Neural cell (in vitro differentiated cells): ENCODE measurements around the gene SERINC5. TPM values are rescaled to one million over a fixed set of nuclear protein-coding genes. Genes with fewer than 3 reads are reported as not detected.

ENCODE experiments used
- H2AFZ ChIP-seq: fragments of 200-600, 300-800 bp; sonication (generic), shearing (Covaris generic); 2 replicates; pipeline ENCODE4 v1.6.0; 2014; ENCODE audit warnings: low read depth, mild to moderate bottlenecking, antibody characterized with exemption, low read length, moderate library complexity
- H3F3A ChIP-seq: fragments of 200-600 bp; shearing (Covaris generic); 2 replicates; pipeline ENCODE4 v1.6.1; 2016; ENCODE audit warnings: mild to moderate bottlenecking, moderate library complexity, mixed read lengths, antibody characterized with exemption, low read length; ENCODE audit not compliant: insufficient read depth, poor library complexity, severe bottlenecking
- H3K27ac ChIP-seq: fragments of 200-600, 300-800 bp; sonication (generic), shearing (Covaris generic); 2 replicates; pipeline ENCODE4 v1.5.1; 2014; ENCODE audit warnings: mild to moderate bottlenecking, low read length, moderate library complexity
- H3K27me3 ChIP-seq: fragments of 300-800, 200-600 bp; sonication (generic), shearing (Covaris generic); 2 replicates; pipeline ENCODE4 v1.6.0; 2014; ENCODE audit warnings: mild to moderate bottlenecking, low read depth, low read length, moderate library complexity; ENCODE audit not compliant: insufficient read depth
- H3K36me3 ChIP-seq: fragments of 300-800, 200-600 bp; sonication (generic), shearing (Covaris generic); 2 replicates; pipeline ENCODE4 v1.5.1; 2014; ENCODE audit warnings: mild to moderate bottlenecking, antibody characterized with exemption, low read length, moderate library complexity; ENCODE audit not compliant: insufficient read depth
- H3K4me2 ChIP-seq: fragments of 300-800, 200-600 bp; sonication (generic), shearing (Covaris generic); 2 replicates; pipeline ENCODE4 v1.6.0; 2014; ENCODE audit warnings: mild to moderate bottlenecking, low read length
- H3K4me3 ChIP-seq: fragments of 300-800, 200-600 bp; sonication (generic), shearing (Covaris generic); 2 replicates; pipeline ENCODE4 v1.5.1; 2014; ENCODE audit warnings: mild to moderate bottlenecking, low read length, moderate library complexity
- H3K79me2 ChIP-seq: fragments of 200-600 bp; shearing (Covaris generic); replicated peaks from 2 replicates; pipeline ENCODE4 v1.6.0; 2014; ENCODE audit warnings: mild to moderate bottlenecking, low read length, moderate library complexity; ENCODE audit not compliant: insufficient read depth
- H3K9ac ChIP-seq: fragments of 300-800, 200-600 bp; sonication (generic), shearing (Covaris generic); 2 replicates; pipeline ENCODE4 v1.6.1; 2016; ENCODE audit warnings: mild to moderate bottlenecking, low read length, mixed read lengths
- H3K9me2 ChIP-seq: fragments of 200-600 bp; shearing (Covaris generic); 2 replicates; pipeline ENCODE4 v1.6.1; 2016; ENCODE audit warnings: mild to moderate bottlenecking, low read length, mixed read lengths; ENCODE audit not compliant: insufficient read depth
- H3K9me3 ChIP-seq: fragments of 200-600, 300-800 bp; sonication (generic), shearing (Covaris generic); 2 replicates; pipeline ENCODE4 v1.6.1; 2016; ENCODE audit warnings: mild to moderate bottlenecking, mixed run types, low read length, moderate library complexity, mixed read lengths
- H4K20me1 ChIP-seq: fragments of 200-600 bp; shearing (Covaris generic); 2 replicates; pipeline ENCODE4 v1.6.1; 2016; ENCODE audit warnings: mild to moderate bottlenecking, mixed run types; ENCODE audit not compliant: insufficient read depth
- CTCF ChIP-seq: fragments of 450-650 bp; IDR thresholded peaks from 2 replicates; pipeline ENCODE4 v1.5.1; 2014; ENCODE audit warnings: antibody characterized with exemption, mild to moderate bottlenecking, moderate library complexity; ENCODE audit not compliant: poor library complexity, severe bottlenecking
- EP300 ChIP-seq: fragments of 450-650 bp; conservative IDR thresholded peaks from 2 replicates; pipeline ENCODE4 v1.6.1; 2014; ENCODE audit warnings: antibody characterized with exemption, mild to moderate bottlenecking, moderate library complexity; ENCODE audit not compliant: poor library complexity, severe bottlenecking
- EZH2 ChIP-seq: fragments of 200-600, 300-800 bp; shearing (Covaris generic), sonication (generic); IDR thresholded peaks from 2 replicates; pipeline ENCODE4 v1.6.1; 2014; ENCODE audit warnings: antibody characterized with exemption, low read length, borderline replicate concordance, mild to moderate bottlenecking; ENCODE audit not compliant: insufficient read depth, poor library complexity, severe bottlenecking
- MXI1 ChIP-seq: fragments of 450-650 bp; conservative IDR thresholded peaks from 2 replicates; pipeline ENCODE4 v1.6.1; 2014; ENCODE audit warnings: antibody characterized with exemption, mild to moderate bottlenecking; ENCODE audit not compliant: poor library complexity, severe bottlenecking
- POLR2AphosphoS5 ChIP-seq: IDR thresholded peaks from 2 replicates; pipeline ENCODE4 v1.6.1; 2012
- RAD21 ChIP-seq: fragments of 450-650 bp; conservative IDR thresholded peaks from 2 replicates; pipeline ENCODE4 v1.6.1; 2014; ENCODE audit warnings: antibody characterized with exemption, mild to moderate bottlenecking, moderate library complexity
- SMC3 ChIP-seq: fragments of 450-650 bp; conservative IDR thresholded peaks from 2 replicates; pipeline ENCODE4 v1.6.1; 2014; ENCODE audit warnings: antibody characterized with exemption, mild to moderate bottlenecking, moderate library complexity; ENCODE audit not compliant: poor library complexity
- TAF1 ChIP-seq: IDR thresholded peaks from 2 replicates; pipeline ENCODE4 v1.6.1; 2012; ENCODE audit warnings: low read depth
- polyA plus RNA-seq: library from polyadenylated mRNA; depleted of rRNA; stranded (reverse); fragments of >200 nt; gene quantifications from 2 replicates; pipeline ENCODE4 v1.2.3, GENCODE V29; 2014
- TF ChIP-seq, protein P1 (sequence below): IDR thresholded peaks from 2 replicates; pipeline ENCODE4 v1.6.1; 2012; ENCODE audit warnings: borderline replicate concordance

The SERINC5 gene
- polyA plus RNA-seq, 1 donor from 2014 or later: 5.8 TPM

GRCh38 chr5:80212171-80212667, 43.6 kb downstream of the SERINC5 start:
- H4K20me1 ChIP-seq: no peaks in the 10 kb centered on the region

DNA sequence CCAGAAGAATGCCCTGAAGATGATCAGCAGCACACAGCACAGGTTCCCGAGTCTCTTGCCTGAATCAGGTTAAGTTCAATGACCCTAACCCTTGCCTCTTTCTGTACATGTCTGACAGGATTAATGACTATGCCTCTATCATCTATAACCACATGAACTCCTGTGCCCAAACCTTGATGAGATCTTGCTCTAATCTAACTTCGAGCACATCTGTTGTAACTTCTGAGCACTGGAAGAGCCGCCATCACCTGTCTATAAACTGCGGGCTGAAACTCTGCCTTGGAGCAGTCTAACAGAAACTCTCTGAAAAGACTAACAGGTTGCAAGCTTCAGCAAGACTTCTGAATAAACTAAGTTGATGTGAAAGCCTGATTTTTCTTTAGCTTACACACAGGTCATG, 44.5 kb downstream of the SERINC5 start:
- no peaks in the 10 kb centered on the region for H3K27me3 ChIP-seq
- H3K4me3 ChIP-seq: no peak overlapping the region
- TF ChIP-seq POLR2AphosphoS5: no peak
- no peak for TF ChIP-seq TAF1
- TF ChIP-seq, protein P1, sequence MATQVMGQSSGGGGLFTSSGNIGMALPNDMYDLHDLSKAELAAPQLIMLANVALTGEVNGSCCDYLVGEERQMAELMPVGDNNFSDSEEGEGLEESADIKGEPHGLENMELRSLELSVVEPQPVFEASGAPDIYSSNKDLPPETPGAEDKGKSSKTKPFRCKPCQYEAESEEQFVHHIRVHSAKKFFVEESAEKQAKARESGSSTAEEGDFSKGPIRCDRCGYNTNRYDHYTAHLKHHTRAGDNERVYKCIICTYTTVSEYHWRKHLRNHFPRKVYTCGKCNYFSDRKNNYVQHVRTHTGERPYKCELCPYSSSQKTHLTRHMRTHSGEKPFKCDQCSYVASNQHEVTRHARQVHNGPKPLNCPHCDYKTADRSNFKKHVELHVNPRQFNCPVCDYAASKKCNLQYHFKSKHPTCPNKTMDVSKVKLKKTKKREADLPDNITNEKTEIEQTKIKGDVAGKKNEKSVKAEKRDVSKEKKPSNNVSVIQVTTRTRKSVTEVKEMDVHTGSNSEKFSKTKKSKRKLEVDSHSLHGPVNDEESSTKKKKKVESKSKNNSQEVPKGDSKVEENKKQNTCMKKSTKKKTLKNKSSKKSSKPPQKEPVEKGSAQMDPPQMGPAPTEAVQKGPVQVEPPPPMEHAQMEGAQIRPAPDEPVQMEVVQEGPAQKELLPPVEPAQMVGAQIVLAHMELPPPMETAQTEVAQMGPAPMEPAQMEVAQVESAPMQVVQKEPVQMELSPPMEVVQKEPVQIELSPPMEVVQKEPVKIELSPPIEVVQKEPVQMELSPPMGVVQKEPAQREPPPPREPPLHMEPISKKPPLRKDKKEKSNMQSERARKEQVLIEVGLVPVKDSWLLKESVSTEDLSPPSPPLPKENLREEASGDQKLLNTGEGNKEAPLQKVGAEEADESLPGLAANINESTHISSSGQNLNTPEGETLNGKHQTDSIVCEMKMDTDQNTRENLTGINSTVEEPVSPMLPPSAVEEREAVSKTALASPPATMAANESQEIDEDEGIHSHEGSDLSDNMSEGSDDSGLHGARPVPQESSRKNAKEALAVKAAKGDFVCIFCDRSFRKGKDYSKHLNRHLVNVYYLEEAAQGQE: no peak
- TF ChIP-seq CTCF: no peak
- TF ChIP-seq EZH2: no peak
- no peak for TF ChIP-seq SMC3
- no peak for TF ChIP-seq MXI1
- no peak for TF ChIP-seq RAD21
- no peak for TF ChIP-seq EP300
- no peaks in the 10 kb centered on the region for H3K79me2 ChIP-seq
- H3K9me3 ChIP-seq: no peaks in the 10 kb centered on the region
- no peaks in the 10 kb centered on the region for H3K36me3 ChIP-seq
- H4K20me1 ChIP-seq: no peaks in the 10 kb centered on the region
- no peak overlapping the region for H3K9ac ChIP-seq
- no peaks in the 10 kb centered on the region for H3F3A ChIP-seq
- H3K4me2 ChIP-seq: no peak overlapping the region
- H3K27ac ChIP-seq: no peak overlapping the region
- no peak overlapping the region for H2AFZ ChIP-seq
- H3K9me2 ChIP-seq: no peaks in the 10 kb centered on the region

More at GRCh38 chr5:80212171-80212667, 43.6 kb downstream of the SERINC5 start:
- H3K27ac ChIP-seq: no peak overlapping the region
- TF ChIP-seq, protein P1: no peak
- TF ChIP-seq TAF1 (no peak), RAD21 (no peak), EP300 (no peak), CTCF (no peak), SMC3 (no peak), MXI1 (no peak), EZH2 (no peak), POLR2AphosphoS5 (no peak)
- no peaks in the 10 kb centered on the region for H3K36me3 ChIP-seq
- H2AFZ ChIP-seq: no peak overlapping the region
- H3K9me3 ChIP-seq: no peaks in the 10 kb centered on the region
- no peaks in the 10 kb centered on the region for H3K9me2 ChIP-seq
- no peaks in the 10 kb centered on the region for H3F3A ChIP-seq
- no peaks in the 10 kb centered on the region for H3K79me2 ChIP-seq
- no peak overlapping the region for H3K9ac ChIP-seq
- H3K4me3 ChIP-seq: no peak overlapping the region
- H3K4me2 ChIP-seq: no peak overlapping the region
- H3K27me3 ChIP-seq: no peaks in the 10 kb centered on the region
